Hepatocyte (in vitro differentiated cells): Measurements from ENCODE around the gene LRRK2. TPM values are rescaled to one million over a fixed set of nuclear protein-coding genes. Genes with fewer than 3 reads are reported as not detected.

ENCODE experiments used
- DNase-seq: peaks from one replicate; pipeline ENCODE4 v3.0.0-alpha.2; 2016; ENCODE audit warnings: low spot score
- H2AFZ ChIP-seq: fragments of 200-600 bp; sonication (generic); 2 replicates; pipeline ENCODE4 v1.6.0; 2016; ENCODE audit warnings: antibody characterized with exemption, mild to moderate bottlenecking
- H3K27ac ChIP-seq: fragments of 200-600 bp; sonication (generic); 2 replicates; pipeline ENCODE4 v1.5.1; 2016; ENCODE audit warnings: mild to moderate bottlenecking
- H3K27me3 ChIP-seq: fragments of 200-600 bp; sonication (generic); 2 replicates; pipeline ENCODE4 v1.6.1; 2016
- H3K36me3 ChIP-seq: fragments of 200-600 bp; sonication (generic); replicated peaks from 2 replicates; pipeline ENCODE4 v1.5.1; 2016; ENCODE audit warnings: low read depth; ENCODE audit not compliant: insufficient read depth
- H3K4me1 ChIP-seq: fragments of 200-600 bp; sonication (generic); 2 replicates; pipeline ENCODE4 v1.5.1; 2016; ENCODE audit warnings: mild to moderate bottlenecking, moderate library complexity; ENCODE audit not compliant: insufficient read depth
- H3K4me2 ChIP-seq: fragments of 200-600 bp; sonication (generic); 2 replicates; pipeline ENCODE4 v1.6.0; 2016
- H3K4me3 ChIP-seq: fragments of 200-600 bp; sonication (generic); 2 replicates; pipeline ENCODE4 v1.5.1; 2016; ENCODE audit warnings: mild to moderate bottlenecking
- H3K79me2 ChIP-seq: fragments of 200-600 bp; sonication (generic); 2 replicates; pipeline ENCODE4 v1.6.0; 2017; ENCODE audit warnings: mild to moderate bottlenecking
- H3K9me2 ChIP-seq: fragments of 200-600 bp; sonication (generic); replicated peaks from 2 replicates; pipeline ENCODE4 v1.6.0; 2017; ENCODE audit warnings: mild to moderate bottlenecking; ENCODE audit not compliant: insufficient read depth
- H3K9me3 ChIP-seq: fragments of 200-600 bp; sonication (generic); 2 replicates; pipeline ENCODE4 v1.5.1; 2016; ENCODE audit warnings: low read depth, mild to moderate bottlenecking
- H4K20me1 ChIP-seq: fragments of 200-600 bp; sonication (generic); 2 replicates; pipeline ENCODE4 v1.6.0; 2016; ENCODE audit warnings: mild to moderate bottlenecking; ENCODE audit not compliant: insufficient read depth, poor library complexity, severe bottlenecking
- CTCF ChIP-seq: fragments of 200-600 bp; sonication (generic); IDR thresholded peaks from 2 replicates; pipeline ENCODE4 v1.5.1; 2016; ENCODE audit warnings: antibody characterized with exemption, mild to moderate bottlenecking; ENCODE audit not compliant: poor library complexity
- EZH2 ChIP-seq: fragments of 200-600 bp; sonication (generic); IDR thresholded peaks from 2 replicates; pipeline ENCODE4 v1.6.1; 2016; ENCODE audit warnings: antibody characterized with exemption, mild to moderate bottlenecking, borderline replicate concordance
- EZH2phosphoT487 ChIP-seq: fragments of 200-600 bp; sonication (generic); IDR thresholded peaks from one replicate; pipeline ENCODE4 v1.6.1; 2018; ENCODE audit warnings: antibody characterized with exemption, mild to moderate bottlenecking, low read depth, moderate library complexity; ENCODE audit not compliant: unreplicated experiment, severe bottlenecking
- WGBS: methylation state at CpG from one replicate; pipeline ENCODE4 v1.1.6; 2016; ENCODE audit warnings: low lambda C conversion rate; ENCODE audit errors: missing lambda C conversion rate; 5-methylcytosine and 5-hydroxymethylcytosine counted together
- polyA plus RNA-seq: library from polyadenylated mRNA; unstranded; fragments of >200 nt; fragmentation: Nextera tagmentation; extraction: Ambion mirVana; gene quantifications from 2 replicates; pipeline ENCODE4 v1.2.1, GENCODE V29; 2016
- total RNA-seq: library from RNA; depleted of rRNA; stranded (reverse); fragments of >200 nt; gene quantifications from 2 replicates; pipeline ENCODE4 v1.2.3, GENCODE V29; 2014

Gene LRRK2
- total and polyA plus RNA-seq, 2 experiments from 2014 or later, result 0.76 to 4.9 TPM

GRCh38 chr12:40292788-40293429 lies 68.1 kb downstream of the LRRK2 start:
- Histone ChIP-seq H4K20me1 (no peaks in the 10 kb centered on the region), H3K27ac (no peak overlapping the region), H3K4me3 (no peak overlapping the region), H3K9me2 (no peaks in the 10 kb centered on the region), H3K27me3 (no peaks in the 10 kb centered on the region), H3K36me3 (no peaks in the 10 kb centered on the region), H2AFZ (no peak overlapping the region), H3K4me1 (no peaks in the 10 kb centered on the region), H3K4me2 (no peak overlapping the region), H3K79me2 (no peaks in the 10 kb centered on the region), H3K9me3 (no peaks in the 10 kb centered on the region)
- no peak for DNase-seq
- 78% methylated on average over 3 of the region's 3 CpGs for WGBS
- TF ChIP-seq EZH2, result no peak
- TF ChIP-seq CTCF, result no peak
- no peak for TF ChIP-seq EZH2phosphoT487

GRCh38 chr12:40298341-40298740 lies 73.5 kb downstream of the LRRK2 start:
- H3K4me2 ChIP-seq, result no peak overlapping the region
- H3K27ac ChIP-seq, result no peak overlapping the region
- H3K9me3 ChIP-seq, result no peaks in the 10 kb centered on the region
- no peaks in the 10 kb centered on the region for H3K36me3 ChIP-seq
- TF ChIP-seq CTCF (no peak), EZH2phosphoT487 (no peak), EZH2 (no peak)
- no peaks in the 10 kb centered on the region for H4K20me1 ChIP-seq
- H2AFZ ChIP-seq, result no peak overlapping the region
- 93% methylated on average over 8 of the region's 8 CpGs for WGBS
- H3K9me2 ChIP-seq, result no peaks in the 10 kb centered on the region
- no peaks in the 10 kb centered on the region for H3K79me2 ChIP-seq
- DNase-seq, result no peak
- H3K27me3 ChIP-seq, result no peaks in the 10 kb centered on the region
- no peak overlapping the region for H3K4me3 ChIP-seq
- H3K4me1 ChIP-seq, result no peaks in the 10 kb centered on the region

GRCh38 chr12:40300490-40300889 lies 75.7 kb downstream of the LRRK2 start:
- Histone ChIP-seq H3K36me3 (no peaks in the 10 kb centered on the region), H3K9me2 (no peaks in the 10 kb centered on the region), H3K27me3 (no peaks in the 10 kb centered on the region), H3K27ac (no peak overlapping the region), H3K79me2 (no peaks in the 10 kb centered on the region), H3K4me2 (no peak overlapping the region), H2AFZ (no peak overlapping the region), H3K4me1 (no peaks in the 10 kb centered on the region), H3K4me3 (no peak overlapping the region), H3K9me3 (no peaks in the 10 kb centered on the region), H4K20me1 (no peaks in the 10 kb centered on the region)
- WGBS, result 91% methylated on average over 3 of the region's 3 CpGs
- TF ChIP-seq CTCF, result no peak
- no peak for TF ChIP-seq EZH2phosphoT487
- no peak for TF ChIP-seq EZH2
- no peak for DNase-seq
